ENCODE results near the gene NCMAP. TPM values are rescaled to one million over a fixed set of nuclear protein-coding genes. Genes with fewer than 3 reads are reported as not detected.
"Not testable (repeated sequence)": the region's sequence is repeated elsewhere in the genome, so short reads cannot be mapped to it uniquely, and the experiment has no call there.

NCMAP gene
- polyA plus RNA-seq, 1 donor (not counting 4 experiments of a cell fraction or from before 2014, with no cell fraction given): 0.05 TPM

GRCh38 chr1:24526940-24527542 is 28.8 kb upstream of the NCMAP start:
- TF ChIP-seq EZH2 (IDR thresholded peaks at IDR 0.05; ENCODE audit: low read length): no peak
- TF ChIP-seq, protein P1, sequence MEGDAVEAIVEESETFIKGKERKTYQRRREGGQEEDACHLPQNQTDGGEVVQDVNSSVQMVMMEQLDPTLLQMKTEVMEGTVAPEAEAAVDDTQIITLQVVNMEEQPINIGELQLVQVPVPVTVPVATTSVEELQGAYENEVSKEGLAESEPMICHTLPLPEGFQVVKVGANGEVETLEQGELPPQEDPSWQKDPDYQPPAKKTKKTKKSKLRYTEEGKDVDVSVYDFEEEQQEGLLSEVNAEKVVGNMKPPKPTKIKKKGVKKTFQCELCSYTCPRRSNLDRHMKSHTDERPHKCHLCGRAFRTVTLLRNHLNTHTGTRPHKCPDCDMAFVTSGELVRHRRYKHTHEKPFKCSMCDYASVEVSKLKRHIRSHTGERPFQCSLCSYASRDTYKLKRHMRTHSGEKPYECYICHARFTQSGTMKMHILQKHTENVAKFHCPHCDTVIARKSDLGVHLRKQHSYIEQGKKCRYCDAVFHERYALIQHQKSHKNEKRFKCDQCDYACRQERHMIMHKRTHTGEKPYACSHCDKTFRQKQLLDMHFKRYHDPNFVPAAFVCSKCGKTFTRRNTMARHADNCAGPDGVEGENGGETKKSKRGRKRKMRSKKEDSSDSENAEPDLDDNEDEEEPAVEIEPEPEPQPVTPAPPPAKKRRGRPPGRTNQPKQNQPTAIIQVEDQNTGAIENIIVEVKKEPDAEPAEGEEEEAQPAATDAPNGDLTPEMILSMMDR (optimal IDR thresholded peaks at IDR 0.05 in 1 of 3, IDR thresholded peaks at IDR 0.05 in 1 of 3, conservative IDR thresholded peaks at IDR 0.05 in 1 of 3; ENCODE audit: extremely low read depth in 1 of 3, insufficient read depth in 2 of 3, low read length in 3 of 3): peak; percentile 12 to 55 (median 46)
- Histone ChIP-seq H3K4me3 (ENCODE audit: control insufficient read depth in 2 of 3, extremely low read depth in 1 of 3, insufficient read depth in 2 of 3, low read depth in 1 of 3, low read length in 3 of 3) (no peak overlapping the region), H3K27me3 (ENCODE audit: control insufficient read depth, extremely low read depth, insufficient read depth, low read length) (no peaks in the 10 kb centered on the region), H3K27ac (ENCODE audit: control insufficient read depth, insufficient read depth, low read length) (no peak overlapping the region), H3K4me1 (ENCODE audit: control insufficient read depth, extremely low read depth, insufficient read depth, low read length) (no peaks in the 10 kb centered on the region), H3K79me2 (ENCODE audit: control insufficient read depth, insufficient read depth, low read length) (no peaks in the 10 kb centered on the region), H4K20me1 (ENCODE audit: control insufficient read depth, extremely low read depth, insufficient read depth, low read length) (no peaks in the 10 kb centered on the region), H3K9me3 (ENCODE audit: control insufficient read depth, low read depth, low read length) (no peaks in the 10 kb centered on the region), H3K36me3 (ENCODE audit: control insufficient read depth in 2 of 2, extremely low read depth in 1 of 2, insufficient read depth in 2 of 2, low read length in 2 of 2) (peaks cover 0 to 4% of the 10 kb centered on the region in 2 experiments), H3K4me2 (ENCODE audit: control insufficient read depth, extremely low read depth, insufficient read depth, low read depth, low read length) (no peak overlapping the region), H3K9me1 (ENCODE audit: control insufficient read depth, extremely low read depth, insufficient read depth, low read length) (no peaks in the 10 kb centered on the region), H3K9ac (ENCODE audit: control insufficient read depth, extremely low read depth, insufficient read depth, low read length) (no peak overlapping the region), H2AFZ (ENCODE audit: control insufficient read depth, low read length) (no peak overlapping the region)
- DNase-seq (ENCODE audit: low read depth, low spot score) (no peak), FAIRE-seq (no peak)
- dilution Hi-C loops (cut with MboI; ENCODE audit: extremely low pct_ligation_motif_present, low sequenced_read_pairs): no loop called here

GRCh38 chr1:24528744-24529143 is 27.1 kb upstream of the NCMAP start:
- no peaks in the 10 kb centered on the region for H3K79me2 ChIP-seq (ENCODE audit: control insufficient read depth, insufficient read depth, low read length)
- H3K27ac ChIP-seq (ENCODE audit: control insufficient read depth, insufficient read depth, low read length): no peak overlapping the region
- no peaks in the 10 kb centered on the region for H3K27me3 ChIP-seq (ENCODE audit: control insufficient read depth, extremely low read depth, insufficient read depth, low read length)
- no peaks in the 10 kb centered on the region for H3K4me1 ChIP-seq (ENCODE audit: control insufficient read depth, extremely low read depth, insufficient read depth, low read length)
- TF ChIP-seq EZH2 (IDR thresholded peaks at IDR 0.05; ENCODE audit: low read length): no peak
- TF ChIP-seq, protein P1 (optimal IDR thresholded peaks at IDR 0.05 in 1 of 3, IDR thresholded peaks at IDR 0.05 in 1 of 3, conservative IDR thresholded peaks at IDR 0.05 in 1 of 3; ENCODE audit: extremely low read depth in 1 of 3, insufficient read depth in 2 of 3, low read length in 3 of 3): no peak
- no peak for DNase-seq (ENCODE audit: low read depth, low spot score)
- dilution Hi-C loops (cut with MboI; ENCODE audit: extremely low pct_ligation_motif_present, low sequenced_read_pairs): no loop called here
- H3K9ac ChIP-seq (ENCODE audit: control insufficient read depth, extremely low read depth, insufficient read depth, low read length): no peak overlapping the region
- no peaks in the 10 kb centered on the region for H3K9me3 ChIP-seq (ENCODE audit: control insufficient read depth, low read depth, low read length)
- peak; percentile 17 for FAIRE-seq
- no peaks in the 10 kb centered on the region for H3K9me1 ChIP-seq (ENCODE audit: control insufficient read depth, extremely low read depth, insufficient read depth, low read length)
- H2AFZ ChIP-seq (ENCODE audit: control insufficient read depth, low read length): no peak overlapping the region
- H3K4me3 ChIP-seq (ENCODE audit: control insufficient read depth in 2 of 3, extremely low read depth in 1 of 3, insufficient read depth in 2 of 3, low read depth in 1 of 3, low read length in 3 of 3): no peak overlapping the region
- H4K20me1 ChIP-seq (ENCODE audit: control insufficient read depth, extremely low read depth, insufficient read depth, low read length): no peaks in the 10 kb centered on the region
- peaks cover 0 to 3% of the 10 kb centered on the region in 2 experiments for H3K36me3 ChIP-seq (ENCODE audit: control insufficient read depth in 2 of 2, extremely low read depth in 1 of 2, insufficient read depth in 2 of 2, low read length in 2 of 2)
- H3K4me2 ChIP-seq (ENCODE audit: control insufficient read depth, extremely low read depth, insufficient read depth, low read depth, low read length): no peak overlapping the region

DNA sequence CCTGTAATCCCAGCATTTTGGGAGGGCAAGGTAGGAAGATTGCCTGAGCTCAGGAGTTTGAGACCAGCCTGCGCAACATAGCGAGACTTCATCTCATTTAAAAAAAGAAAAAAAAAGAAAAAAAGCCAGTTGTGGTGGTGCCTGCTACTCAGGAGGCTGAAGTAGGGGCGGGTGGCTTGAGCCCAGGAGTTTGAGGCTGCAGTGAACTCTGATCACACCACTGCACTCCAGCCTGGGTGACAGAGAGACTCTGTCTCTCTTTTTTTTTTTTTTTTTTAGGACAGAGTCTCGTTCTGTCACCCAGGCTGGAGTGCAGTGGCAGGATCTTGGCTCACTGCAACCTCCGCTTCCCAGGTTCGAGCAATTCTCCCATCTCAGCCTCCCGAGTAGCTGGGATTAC is 26.6 kb upstream of the NCMAP start:
- H3K4me3 ChIP-seq (ENCODE audit: control insufficient read depth in 2 of 3, extremely low read depth in 1 of 3, insufficient read depth in 2 of 3, low read depth in 1 of 3, low read length in 3 of 3); H3K9ac ChIP-seq (ENCODE audit: control insufficient read depth, extremely low read depth, insufficient read depth, low read length); H3K4me1 ChIP-seq (ENCODE audit: control insufficient read depth, extremely low read depth, insufficient read depth, low read length); H3K9me1 ChIP-seq (ENCODE audit: control insufficient read depth, extremely low read depth, insufficient read depth, low read length); H3K36me3 ChIP-seq (ENCODE audit: control insufficient read depth in 2 of 2, extremely low read depth in 1 of 2, insufficient read depth in 2 of 2, low read length in 2 of 2); H3K4me2 ChIP-seq (ENCODE audit: control insufficient read depth, extremely low read depth, insufficient read depth, low read depth, low read length); H3K79me2 ChIP-seq (ENCODE audit: control insufficient read depth, insufficient read depth, low read length); H3K27ac ChIP-seq (ENCODE audit: control insufficient read depth, insufficient read depth, low read length); FAIRE-seq; DNase-seq (ENCODE audit: low read depth, low spot score); H4K20me1 ChIP-seq (ENCODE audit: control insufficient read depth, extremely low read depth, insufficient read depth, low read length); H3K9me3 ChIP-seq (ENCODE audit: control insufficient read depth, low read depth, low read length); dilution Hi-C loops (cut with MboI; ENCODE audit: extremely low pct_ligation_motif_present, low sequenced_read_pairs); H2AFZ ChIP-seq (ENCODE audit: control insufficient read depth, low read length); H3K27me3 ChIP-seq (ENCODE audit: control insufficient read depth, extremely low read depth, insufficient read depth, low read length): not testable (repeated sequence)

Data from keratinocyte (primary cell).